PC-3 (cell line): ENCODE results near the gene PID1.

ENCODE experiments used
- CTCF ChIP-seq: fragments of 300-600 bp; sonication (generic); conservative IDR thresholded peaks from 2 replicates; pipeline ENCODE4 v1.5.1; 2017; ENCODE audit warnings: antibody characterized with exemption, low read depth, mild to moderate bottlenecking, low read length
- EZH2 ChIP-seq: fragments of 300-600 bp; sonication (generic); IDR thresholded peaks from one replicate; pipeline ENCODE4 v1.6.1; 2017; ENCODE audit warnings: antibody characterized with exemption, mild to moderate bottlenecking, low read length; ENCODE audit not compliant: unreplicated experiment

GRCh38 chr2:229220254-229220653 lies 50.8 kb downstream of the PID1 start:
- TF ChIP-seq CTCF (no peak), EZH2 (no peak)
